Measurements from ENCODE around the gene CDK19.

CDK19 gene

DNA sequence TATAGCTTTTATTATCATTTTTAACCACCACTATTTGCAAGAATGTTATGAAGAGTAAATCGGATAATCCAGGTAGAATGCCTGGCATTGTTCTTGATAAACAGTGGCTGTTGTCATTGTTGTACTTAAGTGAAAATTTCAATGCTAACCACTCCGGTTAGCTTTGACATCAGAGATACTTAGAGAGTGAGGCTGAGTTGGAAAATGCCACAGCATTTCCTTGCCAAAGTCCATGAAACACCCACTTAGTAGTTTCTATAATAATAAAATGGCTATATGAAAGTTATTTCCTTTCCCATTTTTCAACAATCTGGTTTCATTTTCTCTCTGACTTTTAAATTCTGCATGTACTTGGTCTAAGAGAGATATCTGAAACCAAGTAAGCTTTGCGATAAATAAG, 132.0 kb downstream of the CDK19 start:
- no peak for DNase-seq (ENCODE audit: low read depth)
- TF ChIP-seq, protein P1, sequence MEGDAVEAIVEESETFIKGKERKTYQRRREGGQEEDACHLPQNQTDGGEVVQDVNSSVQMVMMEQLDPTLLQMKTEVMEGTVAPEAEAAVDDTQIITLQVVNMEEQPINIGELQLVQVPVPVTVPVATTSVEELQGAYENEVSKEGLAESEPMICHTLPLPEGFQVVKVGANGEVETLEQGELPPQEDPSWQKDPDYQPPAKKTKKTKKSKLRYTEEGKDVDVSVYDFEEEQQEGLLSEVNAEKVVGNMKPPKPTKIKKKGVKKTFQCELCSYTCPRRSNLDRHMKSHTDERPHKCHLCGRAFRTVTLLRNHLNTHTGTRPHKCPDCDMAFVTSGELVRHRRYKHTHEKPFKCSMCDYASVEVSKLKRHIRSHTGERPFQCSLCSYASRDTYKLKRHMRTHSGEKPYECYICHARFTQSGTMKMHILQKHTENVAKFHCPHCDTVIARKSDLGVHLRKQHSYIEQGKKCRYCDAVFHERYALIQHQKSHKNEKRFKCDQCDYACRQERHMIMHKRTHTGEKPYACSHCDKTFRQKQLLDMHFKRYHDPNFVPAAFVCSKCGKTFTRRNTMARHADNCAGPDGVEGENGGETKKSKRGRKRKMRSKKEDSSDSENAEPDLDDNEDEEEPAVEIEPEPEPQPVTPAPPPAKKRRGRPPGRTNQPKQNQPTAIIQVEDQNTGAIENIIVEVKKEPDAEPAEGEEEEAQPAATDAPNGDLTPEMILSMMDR (IDR thresholded peaks at IDR 0.05; ENCODE audit: insufficient read depth, low read depth, low read length, missing control alignments) = no peak
- H3K4me3 ChIP-seq (ENCODE audit: low read depth, low read length) = no peak overlapping the region

DNA sequence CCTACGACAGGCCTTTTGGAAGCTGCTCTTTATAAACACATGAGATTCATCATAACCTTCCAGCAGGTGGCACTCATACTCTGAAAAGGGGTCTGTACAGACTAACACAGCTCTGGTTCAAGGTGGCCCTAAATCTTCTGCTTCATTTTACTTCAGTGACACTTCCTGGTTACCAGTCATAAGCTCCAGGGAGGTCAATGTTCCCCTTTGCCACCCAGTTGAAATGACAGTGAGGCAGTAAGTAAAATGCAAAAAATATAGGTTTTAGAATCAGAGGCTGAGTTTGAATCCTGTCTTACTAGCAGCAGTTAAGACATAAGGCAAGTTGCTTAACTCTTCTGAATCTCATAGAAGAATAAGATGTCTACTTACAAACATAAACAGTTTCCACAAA, 132.8 kb downstream of the CDK19 start:
- peak; percentile 92 for DNase-seq (ENCODE audit: low read depth)
- TF ChIP-seq, protein P1 (IDR thresholded peaks at IDR 0.05; ENCODE audit: insufficient read depth, low read depth, low read length, missing control alignments) = peak; percentile 64
- no peak overlapping the region for H3K4me3 ChIP-seq (ENCODE audit: low read depth, low read length)

DNA sequence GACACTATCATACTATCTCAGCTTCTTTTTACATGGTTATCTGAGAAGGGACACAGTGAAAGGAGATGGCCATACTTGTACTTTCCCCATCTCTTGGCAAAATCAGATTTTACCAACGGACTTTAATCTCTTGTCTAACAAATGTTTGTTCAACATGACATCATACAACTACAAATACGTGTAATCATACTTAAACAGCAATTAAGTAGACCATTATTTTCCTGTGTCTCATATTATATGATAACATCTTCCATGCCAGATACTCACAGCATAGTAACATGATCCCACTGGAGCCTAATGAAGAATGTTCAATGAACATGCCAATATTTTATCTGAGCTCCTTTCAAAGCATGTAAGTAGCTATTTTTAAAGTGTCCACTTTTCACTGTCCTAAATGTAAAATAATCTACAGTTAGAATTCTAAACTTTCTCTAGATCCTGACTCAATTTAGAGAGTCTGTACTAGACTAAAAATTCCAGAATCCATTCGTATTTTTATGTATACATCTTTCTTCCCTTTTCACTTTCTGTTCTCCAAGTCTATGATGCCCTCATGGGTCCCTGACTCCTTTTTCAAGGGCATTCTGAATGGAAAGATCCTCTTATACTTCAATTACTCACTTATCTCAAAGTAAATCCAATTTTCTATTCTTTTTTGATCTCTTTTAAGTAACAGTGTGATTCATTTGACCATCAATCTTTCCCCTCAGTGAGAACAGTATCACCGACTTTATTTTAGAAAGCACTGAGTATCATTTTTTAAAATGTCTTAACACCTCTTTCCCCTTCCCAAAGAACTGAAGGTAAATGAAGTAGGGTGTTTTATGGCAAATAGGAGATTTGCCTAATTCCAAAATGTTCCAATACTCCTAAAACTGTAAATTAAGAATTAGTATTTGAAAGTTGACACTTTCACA, 133.5 kb downstream of the CDK19 start:
- TF ChIP-seq, protein P1 (IDR thresholded peaks at IDR 0.05; ENCODE audit: insufficient read depth, low read depth, low read length, missing control alignments) = no peak
- no peak for DNase-seq (ENCODE audit: low read depth)
- H3K4me3 ChIP-seq (ENCODE audit: low read depth, low read length) = no peak overlapping the region

DNA sequence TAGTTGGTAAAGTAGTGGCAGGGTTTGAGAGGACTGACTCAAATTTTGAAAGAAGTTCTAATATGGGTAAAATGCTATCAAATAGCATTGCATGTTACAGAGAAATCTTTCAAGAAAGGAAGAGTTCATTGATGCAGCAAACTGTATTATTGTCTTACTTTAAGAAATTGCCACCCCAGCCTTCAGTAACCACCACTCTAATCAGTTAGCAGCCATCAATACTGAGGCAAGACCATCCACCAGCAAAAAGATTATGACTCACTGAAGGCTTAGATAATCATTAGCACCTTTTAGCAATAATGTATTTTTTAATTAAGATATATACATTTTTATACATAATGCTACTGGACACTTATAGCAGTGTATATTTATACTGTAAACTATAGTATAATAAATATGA, 138.9 kb downstream of the CDK19 start:
- no peak for DNase-seq (ENCODE audit: low read depth)
- TF ChIP-seq, protein P1 (IDR thresholded peaks at IDR 0.05; ENCODE audit: insufficient read depth, low read depth, low read length, missing control alignments) = no peak
- no peak overlapping the region for H3K4me3 ChIP-seq (ENCODE audit: low read depth, low read length)

DNA sequence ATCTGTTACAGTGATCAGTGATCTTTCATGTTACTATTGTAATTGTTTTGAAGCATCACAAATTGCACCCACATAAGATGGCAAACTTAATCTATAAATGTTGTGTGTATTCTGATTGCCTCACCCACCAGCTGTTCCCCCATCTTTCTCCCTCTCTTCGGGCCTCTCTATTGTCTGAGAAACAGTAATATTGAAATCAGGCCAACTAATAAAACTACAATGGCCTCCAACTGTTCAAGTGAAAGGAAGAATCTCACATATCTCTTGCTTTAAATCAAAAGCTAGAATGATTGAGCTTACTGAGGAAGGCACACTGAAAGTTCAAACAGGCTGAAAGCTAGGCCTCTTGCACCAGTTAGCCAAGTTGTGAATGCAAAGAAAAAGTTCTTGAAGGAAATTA, 141.2 kb downstream of the CDK19 start:
- DNase-seq (ENCODE audit: low read depth) = no peak
- no peak overlapping the region for H3K4me3 ChIP-seq (ENCODE audit: low read depth, low read length)
- TF ChIP-seq, protein P1 (IDR thresholded peaks at IDR 0.05; ENCODE audit: insufficient read depth, low read depth, low read length, missing control alignments) = no peak

DNA sequence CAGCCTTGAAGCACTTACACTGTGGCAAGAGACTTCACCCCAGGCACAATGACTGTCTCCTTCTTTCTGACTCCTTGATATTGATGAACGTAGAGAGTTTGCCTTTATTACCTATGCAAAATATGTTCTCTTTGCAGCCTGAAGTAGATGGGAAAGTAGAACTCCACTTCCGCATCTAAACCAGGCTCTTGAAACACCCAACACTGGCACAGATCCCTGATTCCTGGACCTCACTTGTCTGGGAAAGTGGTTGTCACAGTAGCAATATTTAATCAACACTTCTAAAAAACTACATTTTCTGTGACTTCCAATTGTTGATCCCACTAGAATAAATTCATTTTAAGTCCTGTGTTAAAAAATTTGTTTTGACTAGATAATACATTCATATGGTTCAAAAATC, 143.1 kb downstream of the CDK19 start:
- TF ChIP-seq, protein P1 (IDR thresholded peaks at IDR 0.05; ENCODE audit: insufficient read depth, low read depth, low read length, missing control alignments) = no peak
- DNase-seq (ENCODE audit: low read depth) = no peak

DNA sequence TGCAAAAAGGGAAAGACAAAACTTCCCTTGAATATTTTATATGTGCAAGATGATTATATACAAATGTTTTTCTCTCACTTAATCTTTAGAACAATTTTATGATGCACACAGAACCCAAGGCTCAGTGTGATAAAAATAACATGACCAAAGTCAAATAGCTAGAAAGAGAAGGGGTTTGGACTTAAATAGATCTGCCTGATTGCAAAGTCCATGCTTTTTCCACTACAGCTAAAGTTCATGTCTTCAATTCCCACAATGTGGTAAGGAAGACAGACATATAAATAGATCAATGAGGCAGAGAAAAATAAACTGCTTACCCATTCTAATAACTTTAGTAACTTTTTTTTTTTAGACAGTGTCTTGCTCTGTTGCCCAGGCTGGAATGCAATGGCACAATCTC, 143.8 kb downstream of the CDK19 start:
- DNase-seq (ENCODE audit: low read depth) = no peak
- TF ChIP-seq, protein P1 (IDR thresholded peaks at IDR 0.05; ENCODE audit: insufficient read depth, low read depth, low read length, missing control alignments) = no peak
- H3K4me3 ChIP-seq (ENCODE audit: low read depth, low read length) = no peak overlapping the region

More for the DNA sequence above, 143.1 kb downstream of the CDK19 start:
- H3K4me3 ChIP-seq (ENCODE audit: low read depth, low read length) = no peak overlapping the region

Data from GM12865 (cell line).